GM19240 (cell line): Measurements from ENCODE around the gene CTU2.
A peak's percentile ranks its signal among the peaks of the same experiment; 100 is the strongest.

ENCODE experiments used
- DNase-seq: peaks from one replicate; pipeline ENCODE4 v3.0.0; 2011; ENCODE audit warnings: low spot score; ENCODE audit not compliant: insufficient read length

The CTU2 gene

DNA sequence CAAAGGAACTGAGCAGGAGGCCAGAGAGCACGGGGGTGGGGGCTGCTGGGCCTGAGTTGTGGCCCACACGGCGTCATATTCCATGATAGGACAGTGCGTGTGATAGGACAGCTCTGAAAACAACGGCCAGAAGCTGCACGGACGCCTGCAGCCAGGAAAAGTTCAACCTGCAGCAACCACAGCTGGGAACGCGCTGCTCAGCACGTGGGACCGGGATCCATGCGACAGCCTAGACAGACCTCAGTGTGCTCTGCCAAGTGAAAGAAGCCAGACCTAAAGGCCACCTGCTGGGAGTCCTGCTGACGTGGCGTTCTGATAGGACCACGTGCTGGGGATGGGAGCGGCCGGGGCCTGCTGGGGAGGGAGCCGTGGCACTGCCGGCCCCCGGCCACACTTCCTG is 21.6 kb downstream of the CTU2 start:
- no peak for DNase-seq

DNA sequence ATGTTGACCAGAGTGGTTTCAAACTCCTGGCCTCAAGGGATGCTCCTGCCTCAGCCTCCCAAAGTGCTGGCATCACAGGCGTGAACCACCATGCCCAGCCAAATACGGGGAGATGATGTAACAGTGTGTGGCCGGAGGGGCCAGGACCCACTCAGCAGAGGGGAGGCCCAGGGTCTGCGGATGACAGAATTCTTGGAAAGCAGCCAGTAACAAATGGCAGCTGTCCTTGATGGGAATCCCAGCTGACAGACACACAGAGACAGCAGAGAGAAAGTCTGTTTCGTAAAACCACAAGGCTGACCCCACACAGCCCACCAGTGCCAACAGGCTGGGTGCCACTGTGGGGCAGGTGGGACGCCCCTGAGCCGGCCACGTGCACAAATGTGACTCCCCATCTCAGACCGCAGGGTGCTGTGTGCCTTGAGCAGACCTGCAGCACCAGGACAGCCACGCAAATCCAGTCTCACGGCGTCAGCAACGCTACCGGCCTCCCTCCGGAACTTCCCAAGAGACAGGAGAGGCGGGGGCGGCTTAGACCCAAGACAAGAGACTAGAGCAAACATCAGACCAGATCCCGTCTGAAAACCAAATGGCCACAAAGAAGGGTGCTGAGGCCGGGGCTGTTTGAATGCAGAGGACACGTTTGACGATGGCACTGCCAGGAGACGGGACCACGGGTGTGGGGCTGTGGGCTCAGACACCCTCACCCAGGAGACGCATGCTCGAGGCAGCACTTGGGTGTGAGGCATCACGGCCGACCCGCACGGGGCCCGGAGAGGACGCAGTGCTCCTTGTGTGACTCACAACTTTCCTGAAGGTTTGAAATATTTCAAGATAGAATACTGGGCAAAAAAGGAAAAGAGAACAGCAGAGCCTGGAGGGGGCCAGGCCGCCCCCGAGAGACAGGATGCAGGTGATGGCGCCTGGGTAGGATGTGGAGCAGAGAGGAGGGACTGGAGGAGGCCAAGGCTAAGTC is 24.6 kb downstream of the CTU2 start:
- no peak for DNase-seq

DNA sequence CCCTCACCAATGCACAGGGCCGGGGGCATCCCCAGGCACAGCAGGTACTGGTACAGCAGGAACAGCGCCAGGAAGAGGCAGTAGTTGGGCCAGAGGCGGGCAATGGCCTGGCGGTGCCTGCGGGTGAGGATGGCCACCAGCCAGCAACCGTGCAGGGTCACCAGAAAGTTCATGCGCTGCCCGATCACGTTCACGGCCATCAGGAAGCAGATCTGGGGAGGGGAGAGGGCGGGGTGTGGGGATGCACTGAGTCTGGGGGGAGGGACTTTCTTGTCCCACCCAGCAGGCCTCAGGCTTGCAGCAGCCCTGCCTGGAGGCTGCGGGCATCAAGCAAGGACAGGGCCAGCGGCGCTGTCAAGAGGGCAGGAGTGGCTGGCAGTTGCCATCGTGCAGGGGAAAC is 25.4 kb downstream of the CTU2 start:
- DNase-seq, result no peak

DNA sequence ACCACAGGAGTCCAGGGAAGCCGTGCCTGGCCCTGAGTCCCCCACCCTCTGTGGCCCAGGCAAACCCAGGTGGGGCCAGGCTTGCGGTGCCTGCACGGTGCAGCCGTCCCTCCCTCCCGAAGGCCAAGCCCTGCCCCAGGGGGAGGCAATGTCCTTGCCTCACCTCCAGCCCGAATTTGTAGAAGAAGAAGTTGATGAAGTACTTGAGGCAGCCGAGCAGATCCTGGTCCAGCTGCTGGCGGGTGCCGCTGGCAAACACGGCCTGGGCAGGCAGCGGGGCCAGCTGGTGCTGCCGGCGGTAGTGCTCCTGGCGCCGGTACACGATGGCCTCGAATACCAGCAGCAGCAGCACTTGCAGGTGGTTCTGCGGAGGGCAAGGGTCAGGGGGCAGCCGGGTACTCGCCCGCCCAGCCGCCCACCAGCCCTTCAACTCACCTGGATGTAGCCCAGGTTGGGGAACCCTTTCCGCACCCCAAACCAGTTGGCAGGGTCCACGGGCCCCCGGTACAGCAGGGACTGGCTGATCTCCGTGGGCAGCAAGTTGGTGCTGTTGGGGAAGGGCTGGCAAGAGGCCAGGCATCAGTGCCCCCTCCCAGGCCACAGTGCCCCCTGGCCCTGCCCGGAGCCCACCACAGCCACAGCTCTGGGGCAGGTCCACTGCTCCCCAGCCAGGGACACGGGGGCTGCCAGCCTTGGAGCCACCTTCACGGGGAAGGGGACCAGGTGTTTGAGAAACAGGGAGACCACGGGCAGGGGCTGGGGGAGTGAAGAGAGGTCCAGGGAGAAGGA is 26.1 kb downstream of the CTU2 start:
- no peak for DNase-seq

DNA sequence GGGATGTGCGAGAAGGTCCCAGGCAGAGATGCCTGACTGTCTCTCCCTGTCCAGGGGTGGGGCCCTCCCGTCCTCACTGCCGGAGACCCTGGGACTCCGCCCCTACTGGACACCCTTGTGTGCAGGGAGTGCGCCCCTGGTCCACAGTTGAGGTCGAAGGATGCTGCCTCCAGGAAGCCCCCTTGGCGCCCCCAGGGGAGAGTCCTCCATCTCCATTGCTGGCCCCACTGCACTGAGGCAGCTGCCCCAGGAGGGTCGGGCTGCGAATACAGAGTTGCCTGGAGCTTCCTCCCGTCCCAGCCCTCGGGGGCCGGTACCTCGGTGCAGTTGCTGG is 26.6 kb downstream of the CTU2 start:
- DNase-seq, result no peak

DNA sequence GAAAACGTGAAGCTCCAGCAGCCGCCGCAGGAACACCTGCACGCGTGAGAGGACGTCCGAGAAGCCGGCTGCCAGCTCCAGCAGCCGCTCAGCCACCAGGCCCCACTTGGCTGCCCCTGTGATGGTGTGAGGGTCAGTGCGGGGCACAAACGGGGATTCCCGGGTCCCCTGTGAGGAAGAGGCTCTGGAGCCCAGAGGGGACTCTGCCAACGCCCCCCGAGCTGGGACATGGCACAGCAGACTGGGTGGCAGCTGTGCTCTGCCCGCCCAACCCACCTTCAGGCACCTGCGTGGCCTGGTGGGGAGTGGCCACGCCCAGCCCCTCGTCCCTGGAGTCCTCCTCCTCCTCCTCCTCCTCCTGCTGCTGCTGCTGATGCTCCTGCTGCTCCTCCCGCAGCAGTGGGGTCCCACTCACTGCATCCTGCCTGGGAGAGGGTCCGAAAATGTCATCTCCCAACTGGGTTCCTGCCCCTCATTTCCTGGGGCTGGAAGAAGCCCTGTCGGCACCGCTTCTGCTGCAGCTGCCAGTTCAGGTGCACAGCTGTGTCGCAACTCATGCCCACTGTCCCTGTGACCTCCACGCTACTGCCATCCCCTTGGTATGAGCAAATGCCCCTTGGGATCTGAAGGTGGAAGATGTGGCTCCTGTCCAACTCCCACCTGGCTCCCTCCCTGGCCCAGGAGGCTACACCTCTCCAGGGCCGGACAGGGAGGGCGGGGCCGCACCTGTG is 27.5 kb downstream of the CTU2 start:
- DNase-seq, result no peak

DNA sequence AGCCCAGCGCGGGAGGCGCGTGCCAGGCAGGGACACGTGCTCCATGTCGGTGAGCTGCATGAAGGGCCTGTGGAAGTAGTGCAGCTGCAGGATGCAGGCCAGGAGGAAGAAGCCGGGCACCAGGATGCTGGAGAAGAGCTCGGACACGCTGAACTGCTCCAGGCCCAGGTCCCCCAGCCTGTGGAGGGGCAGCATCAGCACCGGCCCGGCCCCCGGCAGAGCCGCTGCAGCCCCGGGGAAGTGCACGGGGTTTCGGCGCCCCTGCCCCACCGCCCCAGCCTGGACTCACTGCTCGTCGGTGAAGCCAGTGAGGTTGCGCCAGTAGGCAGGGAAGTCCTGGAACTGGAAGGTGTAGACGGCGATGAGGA is 28.0 kb downstream of the CTU2 start:
- DNase-seq, result no peak

DNA sequence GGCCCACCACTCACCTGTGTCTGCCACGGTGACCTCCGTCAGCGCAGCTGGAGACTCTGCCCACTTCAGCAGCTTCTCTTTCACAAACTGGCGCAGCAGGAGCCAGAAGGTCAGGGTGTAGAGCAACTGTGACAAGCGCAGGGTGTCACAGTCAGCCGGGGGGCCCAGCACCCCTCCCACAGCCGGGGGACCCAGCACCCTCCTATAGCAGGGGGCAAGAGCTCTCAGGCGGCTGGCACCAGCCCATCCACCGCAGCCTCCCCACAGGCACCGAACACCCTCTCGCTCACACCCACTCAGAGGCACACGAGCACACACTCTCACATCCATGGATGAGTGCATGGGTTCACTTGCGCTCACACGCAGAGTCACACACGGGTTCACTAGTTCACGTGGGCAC is 28.8 kb downstream of the CTU2 start:
- no peak for DNase-seq

DNA sequence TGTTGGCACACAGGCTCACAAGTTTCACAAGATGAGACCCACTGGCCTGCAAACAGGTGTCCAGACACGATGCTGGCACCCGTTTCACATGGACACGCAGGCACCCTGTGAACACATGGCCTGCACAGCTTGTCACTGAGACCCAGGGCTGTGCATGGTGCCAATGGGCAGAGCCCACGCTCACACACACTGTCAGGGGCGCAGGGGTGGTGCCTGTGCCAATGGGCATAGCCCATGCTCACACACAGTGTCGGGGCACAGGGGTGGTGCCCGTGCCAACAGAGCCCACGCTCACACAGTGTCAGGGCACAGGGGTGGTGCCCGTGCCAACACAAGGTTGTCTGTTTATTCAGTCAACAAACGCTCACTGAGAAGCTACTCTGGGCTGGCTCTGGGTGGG is 29.3 kb downstream of the CTU2 start:
- no peak for DNase-seq

DNA sequence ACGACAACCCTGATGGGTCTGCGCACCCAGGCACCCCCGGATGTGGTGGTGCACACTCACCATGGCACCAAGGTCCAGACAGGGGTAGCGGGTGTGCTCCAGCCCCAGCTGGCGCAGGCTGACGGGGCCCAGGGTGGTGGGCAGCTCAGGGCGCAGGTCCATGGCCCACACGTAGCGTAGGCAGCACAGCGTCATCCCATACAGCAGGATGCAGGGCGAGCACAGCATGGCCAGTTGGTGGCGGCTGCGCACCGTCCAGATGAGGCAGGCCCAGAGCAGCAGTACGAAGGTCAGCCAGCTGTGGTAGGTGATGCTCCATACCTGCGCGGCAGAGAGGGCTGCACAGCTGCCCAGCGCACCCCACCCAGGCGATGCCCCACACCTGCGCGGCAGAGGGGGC is 29.8 kb downstream of the CTU2 start:
- no peak for DNase-seq

DNA sequence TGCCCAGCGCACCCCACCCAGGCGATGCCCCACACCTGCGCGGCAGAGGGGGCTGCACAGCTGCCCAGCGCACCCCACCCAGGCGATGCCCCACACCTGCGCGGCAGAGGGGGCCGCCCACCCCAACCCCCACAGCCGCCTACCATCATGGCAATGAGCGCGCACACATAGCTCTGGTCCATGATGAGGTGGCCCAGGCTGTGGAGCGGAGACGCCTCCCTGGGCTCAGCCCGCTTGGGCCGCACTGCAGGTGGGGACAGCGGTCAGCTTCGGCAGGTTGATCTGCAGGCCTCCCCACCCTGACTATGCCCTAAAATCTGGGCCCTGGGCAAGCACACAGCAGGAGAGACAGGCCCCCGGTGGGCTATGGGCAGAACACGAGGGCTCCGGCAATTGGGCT is 30.2 kb downstream of the CTU2 start:
- no peak for DNase-seq

DNA sequence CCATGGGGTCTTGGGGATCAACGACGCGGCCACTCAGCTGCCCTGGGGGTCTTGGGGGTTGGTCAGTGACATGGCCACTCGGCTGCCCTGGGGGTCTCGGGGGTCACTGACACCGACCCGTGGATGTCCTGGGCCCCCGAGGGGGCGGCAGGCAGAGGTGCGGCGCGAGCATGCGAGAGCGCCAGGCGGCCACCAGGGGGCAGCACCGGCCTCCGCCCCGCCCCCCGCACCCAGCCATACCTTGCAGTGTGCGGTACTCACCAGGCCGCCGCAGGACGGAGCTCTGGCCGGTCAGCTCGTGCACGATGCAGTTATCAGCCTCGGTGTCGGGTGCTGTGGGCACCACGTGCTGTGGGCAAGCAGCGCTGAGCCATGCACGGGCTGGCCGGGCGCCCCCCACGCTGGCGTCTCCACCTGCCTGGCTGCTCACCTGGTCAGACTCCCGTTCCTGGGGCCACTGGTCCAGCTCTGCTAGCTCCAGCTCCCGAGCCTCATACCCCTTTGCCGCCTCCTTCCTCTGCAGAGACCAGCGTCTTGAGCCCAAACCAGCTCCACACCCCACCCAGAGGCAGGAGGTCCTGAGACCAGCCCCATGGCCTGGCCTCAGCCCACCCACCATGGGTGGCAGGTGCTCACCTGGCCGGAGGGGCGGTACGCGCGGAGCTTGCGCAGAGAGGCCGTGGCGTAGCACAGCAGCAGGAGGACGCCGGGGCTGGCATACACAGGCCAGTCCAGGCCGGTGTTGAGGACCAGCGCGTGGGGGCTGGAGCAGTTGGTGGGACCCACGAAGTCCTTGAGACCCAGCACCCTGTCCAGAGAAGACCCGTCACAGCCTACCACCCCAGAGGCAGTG is 31.2 kb downstream of the CTU2 start:
- DNase-seq, result peak; percentile 72

DNA sequence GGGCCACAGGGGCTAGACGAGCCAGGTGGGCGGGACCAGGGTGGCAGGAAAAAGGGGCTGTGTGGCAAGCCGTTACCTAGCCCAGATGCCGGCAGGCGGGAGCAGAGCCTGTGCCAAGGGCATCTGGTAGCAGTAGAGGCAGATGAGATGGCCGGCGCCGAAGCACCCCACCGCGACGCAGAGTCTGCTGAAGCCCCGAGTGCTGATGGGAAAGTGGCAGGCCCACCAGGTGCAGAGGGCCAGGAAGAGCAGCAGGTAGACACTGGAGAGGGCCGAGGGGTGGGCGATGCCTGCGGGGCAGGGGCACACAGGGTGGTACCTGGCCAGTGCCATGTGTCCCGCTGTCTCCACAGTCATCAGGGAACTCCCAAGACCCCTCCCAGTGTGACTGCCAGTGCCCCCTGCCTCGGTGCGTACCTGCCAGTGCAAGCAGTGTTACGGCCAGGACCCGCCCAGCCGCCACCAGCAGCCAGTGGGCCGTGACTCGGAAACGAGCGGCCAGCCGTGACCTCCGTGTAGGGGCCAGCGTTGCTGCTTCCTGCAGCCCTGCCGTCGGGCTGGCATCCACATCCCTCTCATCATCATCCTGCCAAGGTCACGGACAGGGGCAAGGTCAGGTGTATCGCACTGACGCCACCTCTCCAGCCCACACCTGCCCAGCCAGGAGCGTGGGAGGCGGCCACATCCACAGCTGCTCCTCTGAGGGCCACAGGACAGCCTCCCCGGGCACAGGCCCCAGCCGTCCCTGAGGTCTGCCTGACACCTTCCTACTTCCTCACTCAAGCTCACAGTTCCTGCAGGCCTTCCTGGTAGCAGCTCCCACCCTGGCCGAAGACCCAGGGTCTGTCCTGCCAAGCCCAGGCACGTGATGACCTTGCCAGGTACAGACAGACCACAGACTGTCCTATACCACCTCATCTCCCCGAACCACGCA is 32.1 kb downstream of the CTU2 start:
- no peak for DNase-seq

DNA sequence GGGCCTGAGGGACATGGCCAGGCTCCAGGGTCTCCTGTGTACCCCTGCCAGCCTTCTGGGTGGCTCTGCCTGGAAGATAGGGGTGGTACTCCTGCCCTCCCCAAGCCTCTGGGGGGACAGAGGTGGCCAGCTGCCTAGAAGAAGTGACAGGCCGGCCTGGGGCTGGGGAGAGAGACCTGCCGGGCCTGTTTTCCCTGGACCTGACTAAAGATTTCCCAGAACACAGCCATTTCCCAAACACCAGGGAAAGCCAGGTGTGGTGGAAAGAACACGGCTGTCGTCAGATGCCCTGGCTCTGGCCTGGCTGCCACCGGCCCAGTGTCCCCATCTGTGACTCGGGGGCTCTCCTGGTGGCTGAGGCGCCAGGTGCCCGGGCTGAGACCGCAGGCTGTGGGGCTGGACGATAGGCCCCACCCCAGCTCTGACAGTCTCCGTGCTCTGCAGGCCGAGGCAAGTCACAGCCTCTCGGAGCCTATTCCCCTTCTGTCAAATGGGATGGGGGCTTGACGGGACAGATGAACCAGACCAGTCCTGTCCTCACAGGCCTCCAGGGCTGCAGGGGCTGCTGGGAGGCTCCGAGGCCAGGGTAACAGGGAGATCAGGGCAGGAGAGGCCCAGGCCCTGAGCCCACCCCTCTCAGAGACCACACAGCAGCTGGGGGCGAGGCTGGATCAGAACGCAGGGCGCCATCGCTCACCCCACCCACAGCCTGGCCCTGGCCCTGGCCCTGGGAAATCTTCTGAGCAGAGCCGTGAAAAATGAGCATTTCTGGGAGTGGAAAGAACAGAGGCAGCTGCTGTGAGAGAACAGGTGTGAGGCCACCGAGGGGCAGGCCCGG is 33.1 kb downstream of the CTU2 start:
- no peak for DNase-seq

DNA sequence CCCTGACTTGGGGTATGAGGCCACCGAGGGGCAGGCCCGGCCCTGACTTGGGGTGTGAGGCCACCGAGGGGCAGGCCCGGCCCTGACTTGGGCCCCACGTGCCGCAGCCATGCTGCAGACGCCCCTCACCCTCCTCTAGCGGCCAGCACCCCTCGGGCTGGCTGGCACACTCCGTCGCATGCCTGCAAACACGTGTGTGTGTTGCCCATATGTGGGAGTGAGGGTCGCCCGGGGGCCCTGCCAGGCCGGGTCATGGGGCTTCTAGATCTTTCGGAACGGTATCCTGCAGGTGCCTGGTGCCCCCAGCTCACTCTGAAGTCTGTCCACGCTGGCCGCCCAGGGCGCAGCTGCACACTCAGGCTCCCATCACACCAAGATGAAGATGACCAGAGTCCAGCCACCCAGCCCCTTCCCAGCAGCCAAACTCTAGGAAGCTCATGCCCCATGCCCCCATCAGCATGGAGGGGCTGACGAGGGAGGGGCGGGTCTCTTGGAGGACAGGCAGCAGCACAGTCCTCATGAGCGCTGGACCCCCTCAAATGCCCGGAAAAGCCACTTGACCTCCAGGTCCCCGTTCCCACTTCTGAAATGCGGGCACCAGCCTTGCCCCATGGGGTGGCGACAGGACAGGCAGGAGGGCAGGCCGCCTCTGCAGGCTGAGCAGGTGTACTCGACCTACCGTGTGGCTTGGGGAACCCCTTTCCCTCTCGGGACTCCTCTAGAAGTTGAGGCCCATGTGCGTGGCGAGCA is 33.8 kb downstream of the CTU2 start:
- no peak for DNase-seq

DNA sequence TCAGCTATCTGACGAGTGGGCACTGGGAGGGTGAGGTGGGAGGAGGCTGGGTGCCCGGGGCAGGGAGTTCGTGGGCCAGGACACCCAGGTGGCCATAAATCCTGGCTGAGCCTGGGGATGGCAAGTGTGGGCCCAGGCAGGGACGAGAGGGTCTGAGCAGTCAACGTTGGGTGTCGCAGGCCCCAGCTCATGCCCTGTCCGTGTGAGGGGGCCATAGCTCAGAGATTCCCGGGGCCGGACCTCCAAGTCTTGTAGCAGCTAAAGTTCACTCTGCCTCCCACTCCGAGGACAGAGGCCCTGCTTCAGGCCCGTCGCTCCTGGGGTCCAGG is 34.4 kb downstream of the CTU2 start:
- no peak for DNase-seq

DNA sequence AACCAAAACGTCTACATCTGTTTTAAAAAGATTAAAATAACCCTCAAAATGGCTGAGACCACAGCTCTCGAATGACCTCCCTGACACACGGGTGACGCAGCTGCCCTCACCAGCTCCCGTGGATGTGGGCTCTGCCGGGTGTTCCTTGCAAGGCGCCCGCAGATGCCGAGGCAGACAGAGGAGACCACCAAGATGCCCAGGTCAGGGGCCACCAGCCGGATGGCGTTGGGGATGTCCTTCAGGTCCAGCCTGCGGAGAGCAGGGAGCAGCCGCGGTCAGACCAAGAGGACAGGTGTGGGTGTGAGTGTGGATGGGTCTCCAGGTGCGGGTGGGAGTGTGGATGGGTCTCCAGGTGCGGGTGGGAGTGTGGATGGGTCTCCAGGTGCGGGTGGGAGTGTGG is 35.1 kb downstream of the CTU2 start:
- no peak for DNase-seq

DNA sequence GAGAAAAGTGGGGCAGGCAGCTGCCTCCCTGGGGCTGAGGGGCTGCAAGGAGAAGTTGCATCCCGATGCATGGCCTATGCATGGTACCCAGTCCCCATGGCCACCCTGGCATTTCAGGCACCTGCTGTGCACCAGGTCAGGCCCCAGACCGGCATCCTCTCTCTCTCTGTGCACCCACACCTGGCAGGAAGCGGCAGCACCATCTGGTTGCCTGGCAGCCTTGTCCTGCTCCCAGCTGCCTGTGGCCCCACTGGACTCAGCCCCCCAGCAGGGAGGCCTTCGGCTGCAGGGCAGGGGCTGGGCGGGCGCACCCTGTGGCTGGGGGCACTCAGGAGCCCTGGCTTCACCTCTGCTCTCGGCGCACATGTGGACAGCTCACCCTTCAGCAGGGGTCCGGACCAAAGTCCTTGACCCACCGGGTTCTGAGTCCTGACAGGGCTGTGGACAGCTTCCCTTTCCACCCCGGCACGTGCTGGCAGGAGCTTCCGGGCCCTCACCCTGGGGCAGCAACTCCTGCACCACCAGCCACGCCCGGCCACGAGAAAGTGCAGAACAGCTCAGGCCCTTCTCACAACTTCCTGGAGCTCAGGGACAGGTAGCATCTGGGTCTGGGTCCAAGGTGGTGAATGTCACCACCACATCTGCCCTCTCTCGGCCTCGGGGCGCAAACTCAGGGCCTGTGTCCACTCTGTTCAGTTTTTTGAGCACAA is 36.7 kb downstream of the CTU2 start:
- no peak for DNase-seq
